H9 (cell line): ENCODE measurements around the gene KCND1. TPM values are rescaled to one million over a fixed set of nuclear protein-coding genes. Genes with fewer than 3 reads are reported as not detected.

Experiments used
- DNase-seq: peaks from one replicate; pipeline ENCODE4 v3.0.0-alpha.2; 2017
- H2AFZ ChIP-seq: one replicate; pipeline ENCODE4 v1.6.1; 2013; ENCODE audit warnings: mild to moderate bottlenecking, low read length, control low read depth, moderate library complexity
- H2AK5ac ChIP-seq: 2 replicates; pipeline ENCODE4 v1.6.1; 2013; ENCODE audit warnings: low read length, control low read depth, mixed read lengths; ENCODE audit not compliant: insufficient read length
- H2BK120ac ChIP-seq: one replicate; pipeline ENCODE4 v1.6.1; 2013; ENCODE audit warnings: low read depth, mild to moderate bottlenecking, low read length, control low read depth, inconsistent platforms; ENCODE audit not compliant: poor library complexity, severe bottlenecking
- H2BK12ac ChIP-seq: 2 replicates; pipeline ENCODE4 v1.6.1; 2013; ENCODE audit warnings: low read length, control low read depth, mixed read lengths, low read depth; ENCODE audit not compliant: insufficient read length
- H2BK15ac ChIP-seq: 2 replicates; pipeline ENCODE4 v1.6.1; 2013; ENCODE audit warnings: low read depth, low read length, control low read depth
- H2BK20ac ChIP-seq: one replicate; pipeline ENCODE4 v1.6.1; 2013; ENCODE audit warnings: low read depth, mild to moderate bottlenecking, low read length, control low read depth, inconsistent platforms; ENCODE audit not compliant: poor library complexity, severe bottlenecking
- H2BK5ac ChIP-seq: 2 replicates; pipeline ENCODE4 v1.6.1; 2013; ENCODE audit warnings: low read length, control low read depth, mixed read lengths; ENCODE audit not compliant: insufficient read length
- H3K14ac ChIP-seq: 2 replicates; pipeline ENCODE4 v1.6.1; 2013; ENCODE audit warnings: low read length, control low read depth; ENCODE audit not compliant: insufficient read depth
- H3K18ac ChIP-seq: 2 replicates; pipeline ENCODE4 v1.6.1; 2013; ENCODE audit warnings: low read depth, mild to moderate bottlenecking, mixed read lengths, low read length, control low read depth; ENCODE audit not compliant: insufficient read length
- H3K23ac ChIP-seq: 2 replicates; pipeline ENCODE4 v1.6.1; 2013; ENCODE audit warnings: low read length, control low read depth, mixed read lengths, low read depth; ENCODE audit not compliant: insufficient read length
- H3K23me2 ChIP-seq: 2 replicates; pipeline ENCODE4 v1.6.1; 2013; ENCODE audit warnings: low read depth, mild to moderate bottlenecking, mixed read lengths, low read length, control low read depth; ENCODE audit not compliant: insufficient read length, poor library complexity, severe bottlenecking
- H3K27ac ChIP-seq: 2 replicates; pipeline ENCODE4 v1.5.1; 2013; ENCODE audit warnings: low read length, control low read depth, mixed read lengths, low read depth; ENCODE audit not compliant: insufficient read length
- H3K27me3 ChIP-seq: 2 replicates; pipeline ENCODE4 v1.6.1; 2013; ENCODE audit warnings: low read length, control low read depth, inconsistent platforms; ENCODE audit not compliant: insufficient read depth
- H3K4ac ChIP-seq: 2 replicates; pipeline ENCODE4 v1.6.1; 2013; ENCODE audit warnings: low read depth, mild to moderate bottlenecking, control low read depth, inconsistent platforms, low read length, moderate library complexity
- H3K4me1 ChIP-seq: 2 replicates; pipeline ENCODE4 v1.6.1; 2013; ENCODE audit warnings: low read length, control low read depth, inconsistent platforms; ENCODE audit not compliant: insufficient read depth
- H3K4me2 ChIP-seq: 2 replicates; pipeline ENCODE4 v1.6.1; 2013; ENCODE audit warnings: low read length, control low read depth, mixed read lengths; ENCODE audit not compliant: insufficient read length, insufficient read depth
- H3K56ac ChIP-seq: 2 replicates; pipeline ENCODE4 v1.6.1; 2013; ENCODE audit warnings: low read depth, mild to moderate bottlenecking, mixed read lengths, low read length, control low read depth; ENCODE audit not compliant: insufficient read length
- H3K79me1 ChIP-seq: 2 replicates; pipeline ENCODE4 v1.6.1; 2013; ENCODE audit warnings: low read depth, mild to moderate bottlenecking, moderate library complexity, low read length, control low read depth, inconsistent platforms; ENCODE audit not compliant: insufficient read depth, poor library complexity, severe bottlenecking
- H3K79me2 ChIP-seq: 2 replicates; pipeline ENCODE4 v1.6.1; 2013; ENCODE audit warnings: low read length, control low read depth, inconsistent platforms; ENCODE audit not compliant: insufficient read depth
- H3K9ac ChIP-seq: 2 replicates; pipeline ENCODE4 v1.6.1; 2013; ENCODE audit warnings: low read length, control low read depth, mixed read lengths; ENCODE audit not compliant: insufficient read length; ENCODE audit errors: extremely low read depth
- H3K9me3 ChIP-seq: one replicate; pipeline ENCODE4 v1.6.1; 2013; ENCODE audit warnings: low read depth, low read length, inconsistent platforms; ENCODE audit not compliant: control insufficient read depth
- H3T11ph ChIP-seq: one replicate; pipeline ENCODE4 v1.6.1; 2013; ENCODE audit warnings: mild to moderate bottlenecking, low read length, control low read depth, inconsistent platforms
- H4K20me1 ChIP-seq: one replicate; pipeline ENCODE4 v1.6.1; 2013; ENCODE audit not compliant: control insufficient read depth, insufficient read length, insufficient read depth
- H4K5ac ChIP-seq: 2 replicates; pipeline ENCODE4 v1.6.1; 2013; ENCODE audit warnings: low read depth, mild to moderate bottlenecking, mixed read lengths, low read length, control low read depth; ENCODE audit not compliant: insufficient read length
- H4K8ac ChIP-seq: replicated peaks from 2 replicates; pipeline ENCODE4 v1.6.1; 2013; ENCODE audit warnings: low read length, control low read depth, mixed read lengths, low read depth; ENCODE audit not compliant: insufficient read length
- H4K91ac ChIP-seq: 2 replicates; pipeline ENCODE4 v1.6.1; 2013; ENCODE audit warnings: low read depth, mild to moderate bottlenecking, moderate library complexity, mixed read lengths, low read length, control low read depth; ENCODE audit not compliant: insufficient read length
- H3K27ac Mint-ChIP-seq, 3 experiments: 2 replicates in 2 of 3; 3 replicates in 1 of 3; pipeline ENCODE4 v1.8.0; 2020 to 2021; ENCODE audit warnings: mixed read lengths in 3 of 3, mild to moderate bottlenecking in 1 of 3, moderate library complexity in 1 of 3
- H3K27me3 Mint-ChIP-seq: 2 replicates; pipeline ENCODE4 v1.8.0; 2021; ENCODE audit warnings: low read depth, mild to moderate bottlenecking, moderate library complexity, mixed read lengths
- H3K36me3 Mint-ChIP-seq, 3 experiments: 2 replicates in 2 of 3; 3 replicates in 1 of 3; pipeline ENCODE4 v1.8.0; 2020 to 2021; ENCODE audit warnings: low read depth in 3 of 3, mixed read lengths in 3 of 3; ENCODE audit not compliant: insufficient read depth in 1 of 3
- H3K4me1 Mint-ChIP-seq, 2 experiments: 2 replicates each; pipeline ENCODE4 v1.8.0; 2020; ENCODE audit warnings: mixed read lengths in 2 of 2
- H3K4me3 Mint-ChIP-seq, 2 experiments: 2 replicates in 1 of 2; 3 replicates in 1 of 2; pipeline ENCODE4 v1.8.0; 2020 to 2021; ENCODE audit warnings: mild to moderate bottlenecking in 2 of 2, mixed read lengths in 2 of 2, moderate library complexity in 1 of 2
- H3K9me3 Mint-ChIP-seq, 2 experiments: 2 replicates in 1 of 2; 3 replicates in 1 of 2; pipeline ENCODE4 v1.8.0; 2020; ENCODE audit warnings: mild to moderate bottlenecking in 2 of 2, mixed read lengths in 2 of 2, moderate library complexity in 1 of 2
- CTCF ChIP-seq: fragments of 200-600 bp; sonication (generic); conservative IDR thresholded peaks from 3 replicates; pipeline ENCODE4 v1.8.0; 2021; ENCODE audit warnings: antibody characterized with exemption, mild to moderate bottlenecking
- WGBS: extraction: QIAGEN DNeasy Blood & Tissue Kit; methylation state at CpG from one replicate; pipeline ENCODE4 v1.1.7; 2013; ENCODE audit warnings: missing lambda C conversion rate, low lambda C conversion rate, mixed read lengths; ENCODE audit not compliant: insufficient read length; ENCODE audit errors: extremely low coverage; 5-methylcytosine and 5-hydroxymethylcytosine counted together
- total RNA-seq: library from RNA; stranded (reverse); gene quantifications from 2 replicates; pipeline ENCODE4 v1.2.1, GENCODE V29; 2021

KCND1 gene
- total RNA-seq, 1 experiment from 2014 or later, result 5.7 TPM

- no peak overlapping the region for H4K8ac ChIP-seq
- H3K56ac ChIP-seq, result no peak overlapping the region
- no peak overlapping the region for H2BK15ac ChIP-seq
- no peaks in the 10 kb centered on the region for H3K9me3 ChIP-seq
- H4K20me1 ChIP-seq, result no peaks in the 10 kb centered on the region
- no CpG with 5 or more reads among the region's 6 CpGs for WGBS
- no peak overlapping the region for H3K4me3 Mint-ChIP-seq
- H2AFZ ChIP-seq, result no peak overlapping the region
- H3K9ac ChIP-seq, result no peak overlapping the region
- no peak overlapping the region for H3K14ac ChIP-seq
- no peak overlapping the region for H3T11ph ChIP-seq
- H3K36me3 Mint-ChIP-seq, result peaks cover 35 to 62% (median 51%) of the 10 kb centered on the region in 3 experiments
- H2BK12ac ChIP-seq, result no peak overlapping the region
- H3K9me3 Mint-ChIP-seq, result peaks cover 71 to 83% of the 10 kb centered on the region in 2 experiments
- H3K27ac ChIP-seq, result no peak overlapping the region
- no peak for TF ChIP-seq CTCF
- no peak overlapping the region for H2BK5ac ChIP-seq
- no peak overlapping the region for H3K4me2 ChIP-seq
- no peaks in the 10 kb centered on the region for H3K27me3 ChIP-seq
- DNase-seq, result no peak
- no peak overlapping the region for H3K4ac ChIP-seq
- no peak overlapping the region for H3K18ac ChIP-seq
- H3K79me2 ChIP-seq, result no peaks in the 10 kb centered on the region
- no peak overlapping the region for H3K23ac ChIP-seq
- no peaks in the 10 kb centered on the region for H3K79me1 ChIP-seq
- H4K5ac ChIP-seq, result no peak overlapping the region
- H3K4me1 ChIP-seq, result no peaks in the 10 kb centered on the region
- H3K4me1 Mint-ChIP-seq, result no peaks in the 10 kb centered on the region
- H2AK5ac ChIP-seq, result no peak overlapping the region
- peaks cover 2% of the 10 kb centered on the region for H3K27me3 Mint-ChIP-seq
- no peak overlapping the region for H4K91ac ChIP-seq
- H3K27ac Mint-ChIP-seq, result no peak overlapping the region
- H2BK120ac ChIP-seq, result no peak overlapping the region
- H2BK20ac ChIP-seq, result no peak overlapping the region
- peaks cover 10% of the 10 kb centered on the region for H3K23me2 ChIP-seq
Observed at GRCh38 chrX:48976086-48976485, 4.4 kb upstream of the KCND1 start.
